VCaP (cell line): Measurements from ENCODE around the gene HMGA1.
A peak's percentile ranks its signal among the peaks of the same experiment; 100 is the strongest.
"Not testable (repeated sequence)": the region's sequence is repeated elsewhere in the genome, so short reads cannot be mapped to it uniquely, and the experiment has no call there.

Experiments
- H3K27ac ChIP-seq: fragments of 450-650 bp; 2 replicates; pipeline ENCODE4 v1.5.1; 2017
- CTCF ChIP-seq: fragments of 450-650 bp; conservative IDR thresholded peaks from 2 replicates; pipeline ENCODE4 v1.5.1; 2017; ENCODE audit warnings: mild to moderate bottlenecking, moderate library complexity

HMGA1 gene

GRCh38 chr6:34247481-34248197, 11.0 kb downstream of the HMGA1 start:
- H3K27ac ChIP-seq = peak overlapping the region; percentile 96
- TF ChIP-seq CTCF = no peak

- H3K27ac ChIP-seq = peak overlapping the region; percentile 96
- TF ChIP-seq CTCF = no peak
Observed at GRCh38 chr6:34248198-34248726, 11.6 kb downstream of the HMGA1 start.

- H3K27ac ChIP-seq = peak within 1 kb of the TSS; percentile 96
- TF ChIP-seq CTCF = peak; percentile 100
Observed at GRCh38 chr6:34248727-34249468, 12.2 kb downstream of the HMGA1 start, which contains the start of gene SMIM29. Gene SMIM29, minus strand, starts transcription at chr6:34249006. Its CDS starts 1,215 bp downstream, at chr6:34247791.

- H3K27ac ChIP-seq = peak overlapping the region; percentile 96
- TF ChIP-seq CTCF = no peak; the same call in 1 of the 2 replicates
Observed at GRCh38 chr6:34249469-34250261, 13.0 kb downstream of the HMGA1 start.

- H3K27ac ChIP-seq = peak overlapping the region; percentile 57
Observed at GRCh38 chr6:34252395-34252794, 15.7 kb downstream of the HMGA1 start.

GRCh38 chr6:34259529-34260069, 22.9 kb downstream of the HMGA1 start:
- no peak overlapping the region for H3K27ac ChIP-seq
- no peak for TF ChIP-seq CTCF

GRCh38 chr6:34260576-34261267, 24.0 kb downstream of the HMGA1 start:
- no peak for TF ChIP-seq CTCF

GRCh38 chr6:34263484-34263883, 26.8 kb downstream of the HMGA1 start:
- not testable (repeated sequence) for H3K27ac ChIP-seq

More at GRCh38 chr6:34260576-34261267, 24.0 kb downstream of the HMGA1 start:
- H3K27ac ChIP-seq = no peak overlapping the region
